Subcutaneous abdominal adipose tissue (tissue), 5 donors: ENCODE data around the gene MIP.
A peak's percentile ranks its signal among the peaks of the same experiment; 100 is the strongest.
"Not testable (repeated sequence)": the region's sequence is repeated elsewhere in the genome, so short reads cannot be mapped to it uniquely, and the experiment has no call there.

Experiments
- H3K27ac ChIP-seq: one replicate; pipeline ENCODE4 v1.7.0; 2013; ENCODE audit warnings: low read depth, mild to moderate bottlenecking, inconsistent platforms, low read length, moderate library complexity
- H3K27me3 ChIP-seq, 5 donors: one replicate each; pipeline ENCODE4 v1.7.0; 2013; ENCODE audit warnings: low read length in 5 of 5, inconsistent platforms in 1 of 5; ENCODE audit not compliant: control insufficient read depth in 5 of 5, insufficient read depth in 4 of 5
- H3K36me3 ChIP-seq, 5 donors: one replicate each; pipeline ENCODE4 v1.7.0; 2013; ENCODE audit warnings: low read length in 5 of 5; ENCODE audit not compliant: control insufficient read depth in 5 of 5, insufficient read depth in 5 of 5
- H3K4me1 ChIP-seq, 5 donors: one replicate each; pipeline ENCODE4 v1.7.0; 2013; ENCODE audit warnings: low read length in 5 of 5, mild to moderate bottlenecking in 3 of 5, moderate library complexity in 1 of 5; ENCODE audit not compliant: control insufficient read depth in 5 of 5, insufficient read depth in 5 of 5
- H3K4me3 ChIP-seq, 5 donors: one replicate each; pipeline ENCODE4 v1.7.0; 2013; ENCODE audit warnings: low read length in 5 of 5, low read depth in 1 of 5
- H3K9ac ChIP-seq, 5 donors: one replicate each; pipeline ENCODE4 v1.7.0; 2013; ENCODE audit warnings: low read length in 5 of 5, mild to moderate bottlenecking in 4 of 5, moderate library complexity in 3 of 5
- H3K9me3 ChIP-seq, 5 donors: one replicate each; pipeline ENCODE4 v1.7.0; 2013; ENCODE audit warnings: low read length in 5 of 5; ENCODE audit not compliant: control insufficient read depth in 5 of 5
- donor health status: healthy.
- donor health status: healthy.
- donor health status: healthy.
- donor health status: healthy.
- donor health status: healthy.

MIP gene

DNA sequence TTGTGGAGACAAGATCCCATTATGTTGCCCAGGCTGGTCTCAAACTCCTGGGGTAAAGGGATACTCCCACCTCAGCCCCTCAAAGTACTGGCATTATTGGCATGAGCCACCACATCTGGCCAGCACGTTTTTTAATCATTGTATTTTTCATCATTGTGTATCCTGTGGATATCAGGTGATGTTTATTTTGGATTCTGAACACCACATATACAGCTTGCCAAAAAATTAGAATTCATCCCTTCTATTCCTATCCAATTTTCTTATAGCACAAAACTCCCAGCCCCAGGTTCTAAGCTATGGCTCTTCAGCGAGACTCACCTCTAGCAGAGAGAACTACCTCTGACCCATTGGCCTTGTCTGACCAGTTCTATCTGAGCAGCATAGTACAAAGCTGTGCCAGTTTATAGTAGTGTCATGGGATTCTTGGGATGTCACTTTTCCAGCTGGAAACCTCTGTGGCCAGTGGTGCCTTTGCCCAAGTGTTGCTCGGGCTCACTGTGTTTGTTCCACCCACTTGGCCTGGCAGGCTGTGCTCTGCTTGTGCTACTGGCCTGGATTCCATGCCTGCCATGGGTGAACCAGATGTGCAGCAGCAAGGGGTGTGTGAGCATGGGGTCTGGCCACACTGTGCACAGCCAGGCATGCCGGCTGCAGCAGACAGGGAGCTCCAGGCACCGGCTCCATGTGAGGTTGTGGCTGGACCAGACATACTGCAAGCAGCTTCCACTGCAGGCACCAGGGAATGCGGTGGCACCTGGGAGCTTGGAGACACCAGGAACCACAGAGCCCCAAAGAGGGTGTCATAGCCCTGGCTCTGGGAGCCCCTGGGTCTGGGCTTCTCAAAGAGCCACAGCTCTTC, 42.4 kb downstream of the MIP start:
- H3K9me3 ChIP-seq = no peaks in the 10 kb centered on the region
- no peak overlapping the region for H3K4me3 ChIP-seq
- H3K4me1 ChIP-seq = peaks cover 0 to 41% (median 29%) of the 10 kb centered on the region in 5 donors
- peaks cover 0 to 3% (median 0%) of the 10 kb centered on the region in 5 donors for H3K36me3 ChIP-seq
- H3K27ac ChIP-seq = peak overlapping the region; percentile 69
- H3K27me3 ChIP-seq = no peaks in the 10 kb centered on the region
- no peak overlapping the region for H3K9ac ChIP-seq

DNA sequence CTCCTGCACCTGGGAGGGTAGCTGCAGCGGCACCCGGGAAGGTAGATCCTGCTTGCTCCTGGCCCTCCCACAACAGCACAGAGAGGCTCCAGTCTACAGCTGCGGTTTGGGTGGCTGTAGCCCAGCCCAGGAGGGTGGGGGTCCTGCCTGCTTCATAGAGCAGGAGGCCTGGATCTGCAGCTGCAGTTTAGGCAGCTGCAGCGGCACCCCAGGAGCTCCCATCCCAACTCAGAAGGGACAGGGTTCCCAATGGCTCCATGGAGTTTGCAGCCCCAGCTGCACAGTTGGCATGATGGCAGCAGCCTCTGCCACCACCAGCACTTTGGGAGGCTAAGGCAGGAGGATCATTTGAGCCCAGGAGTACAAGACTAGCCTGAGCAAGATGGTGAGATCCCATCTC, 43.7 kb downstream of the MIP start:
- Histone ChIP-seq H3K9me3 (no peaks in the 10 kb centered on the region), H3K27me3 (no peaks in the 10 kb centered on the region), H3K36me3 (no peaks in the 10 kb centered on the region), H3K9ac (no peak overlapping the region), H3K27ac (no peak overlapping the region), H3K4me3 (no peak overlapping the region), H3K4me1 (peaks cover 0 to 33% (median 20%) of the 10 kb centered on the region in 5 donors)

DNA sequence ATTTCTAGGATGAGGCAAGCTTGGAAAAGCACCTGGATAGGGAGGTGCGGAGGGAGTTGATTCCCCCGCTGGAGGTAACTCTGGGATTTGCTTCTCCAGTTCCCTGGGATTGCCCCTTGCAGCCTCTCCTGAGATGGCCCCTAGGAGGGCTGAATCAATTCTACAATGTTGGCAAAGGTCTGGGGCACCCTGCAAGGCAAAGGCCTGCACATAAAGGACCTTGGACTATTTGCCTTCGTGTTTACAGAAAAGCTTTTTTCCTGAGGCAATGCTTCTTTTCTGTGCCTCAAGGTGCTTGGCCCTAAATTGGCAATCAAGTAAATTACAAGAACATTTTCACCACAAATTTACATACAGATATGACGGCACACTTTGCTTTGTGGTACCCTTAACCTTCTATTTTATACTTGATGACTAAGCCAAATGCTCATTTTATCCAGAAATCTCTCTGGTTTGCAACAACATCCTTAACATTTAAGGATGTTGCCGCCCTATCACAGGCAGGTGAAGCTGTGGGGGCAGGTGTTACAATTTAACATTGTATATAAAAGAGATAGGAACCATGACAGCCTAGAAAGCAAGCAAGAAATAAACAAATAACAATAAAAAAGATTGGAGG, 45.5 kb downstream of the MIP start:
- H3K4me3 ChIP-seq = no peak overlapping the region
- H3K36me3 ChIP-seq = no peaks in the 10 kb centered on the region
- H3K27me3 ChIP-seq = no peaks in the 10 kb centered on the region
- peaks cover 0 to 33% (median 20%) of the 10 kb centered on the region in 5 donors for H3K4me1 ChIP-seq
- H3K9ac ChIP-seq = no peak overlapping the region
- no peaks in the 10 kb centered on the region for H3K9me3 ChIP-seq
- H3K27ac ChIP-seq = no peak overlapping the region

GRCh38 chr12:56404227-56404626, 50.2 kb downstream of the MIP start:
- not testable (repeated sequence) for H3K27me3 ChIP-seq, H3K36me3 ChIP-seq, H3K4me1 ChIP-seq, H3K4me3 ChIP-seq, H3K27ac ChIP-seq, H3K9ac ChIP-seq, H3K9me3 ChIP-seq

DNA sequence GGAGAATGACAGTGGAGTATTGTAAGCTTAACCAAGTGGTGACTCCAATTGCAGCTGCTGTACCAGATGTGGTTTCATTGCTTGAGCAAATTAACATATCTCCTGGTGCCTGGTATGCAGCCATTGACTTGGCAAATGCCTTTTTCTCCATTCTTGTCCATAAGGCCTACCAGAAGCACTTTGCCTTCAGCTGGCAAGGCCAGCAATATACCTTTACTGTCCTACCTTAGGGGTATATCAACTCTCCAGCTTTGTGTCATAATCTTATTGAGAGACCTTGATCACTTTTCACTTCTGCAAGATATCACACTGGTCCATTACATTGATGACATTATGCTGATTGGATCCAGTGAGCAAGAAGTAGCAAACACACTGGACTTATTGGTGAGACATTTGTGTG, 52.8 kb downstream of the MIP start:
- not testable (repeated sequence) for H3K4me3 ChIP-seq, H3K36me3 ChIP-seq, H3K9ac ChIP-seq, H3K27me3 ChIP-seq, H3K27ac ChIP-seq, H3K4me1 ChIP-seq
- H3K9me3 ChIP-seq = peaks cover 0 to 13% (median 6%) of the 10 kb centered on the region in 5 donors

DNA sequence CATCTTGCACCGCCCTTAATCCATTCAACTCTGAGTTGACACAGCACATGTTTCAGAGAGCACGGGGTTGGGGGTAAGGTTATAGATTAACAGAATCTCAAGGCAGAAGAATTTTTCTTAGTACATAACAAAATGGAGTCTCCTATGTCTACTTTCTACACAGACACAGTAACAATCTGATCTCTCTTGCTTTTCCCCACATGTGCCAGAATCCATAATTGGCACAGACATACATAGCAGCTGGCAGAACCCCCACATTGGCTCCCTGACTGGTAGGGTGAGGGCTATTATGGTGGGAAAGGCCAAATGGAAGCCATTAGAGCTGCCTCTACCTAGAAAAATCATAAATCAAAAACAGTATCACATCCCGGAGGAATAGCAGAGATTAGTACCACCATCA, 53.3 kb downstream of the MIP start:
- H3K27ac ChIP-seq, H3K9ac ChIP-seq, H3K36me3 ChIP-seq, H3K4me1 ChIP-seq, H3K4me3 ChIP-seq, H3K27me3 ChIP-seq: not testable (repeated sequence)
- peaks cover 0 to 13% (median 6%) of the 10 kb centered on the region in 5 donors for H3K9me3 ChIP-seq
